NOMO-1 treated with DMSO at 0.1 percent for 48 hours (cell line): ENCODE measurements around the gene SIN3A.
"Not testable (repeated sequence)": the region's sequence is repeated elsewhere in the genome, so short reads cannot be mapped to it uniquely, and the experiment has no call there.

Source experiments
- DNase-seq: peaks from one replicate; lab custom pipeline; 2025; ENCODE audit not compliant: unreplicated experiment; lab: John Stamatoyannopoulos, UW

Gene SIN3A

DNA sequence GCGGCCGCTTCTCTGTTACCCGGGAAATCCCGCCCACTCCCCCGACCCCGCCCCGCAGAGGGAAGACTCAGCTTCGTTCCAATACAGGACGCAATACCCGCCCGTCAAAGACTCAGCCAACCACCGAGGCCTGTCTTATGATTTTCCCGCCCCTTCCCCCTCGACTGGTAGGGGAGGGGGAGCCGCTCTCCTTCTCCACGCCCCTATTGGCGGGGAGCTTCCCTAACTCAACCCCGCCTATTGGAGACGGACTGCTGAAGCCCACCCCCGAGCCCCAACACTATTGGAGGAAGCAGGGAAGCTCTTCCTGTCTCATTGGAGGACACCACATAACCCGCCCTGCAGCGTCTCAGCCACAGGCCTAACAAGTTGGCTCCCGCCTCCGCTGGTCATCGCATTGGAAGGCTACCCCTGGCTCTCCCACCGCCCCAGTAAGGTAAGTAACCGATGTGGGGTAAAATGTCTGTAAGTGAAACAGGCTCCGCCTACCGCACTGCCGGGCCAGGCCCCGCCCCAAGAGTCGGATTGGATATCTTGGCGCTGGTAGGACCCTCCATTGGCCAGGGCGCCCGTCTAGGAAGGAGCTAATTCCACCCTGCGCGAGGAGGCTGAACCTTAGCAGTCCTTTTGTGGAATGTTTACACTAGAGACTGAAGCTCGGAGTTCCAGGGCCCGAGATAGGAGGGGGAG lies at the start of gene SIN3A:
Gene SIN3A, minus strand, starts transcription at position 17 of the 690 bp plus-strand sequence. CDS start 21,315 bp downstream, outside the sequence.
- DNase-seq, result peak; percentile 100

DNA sequence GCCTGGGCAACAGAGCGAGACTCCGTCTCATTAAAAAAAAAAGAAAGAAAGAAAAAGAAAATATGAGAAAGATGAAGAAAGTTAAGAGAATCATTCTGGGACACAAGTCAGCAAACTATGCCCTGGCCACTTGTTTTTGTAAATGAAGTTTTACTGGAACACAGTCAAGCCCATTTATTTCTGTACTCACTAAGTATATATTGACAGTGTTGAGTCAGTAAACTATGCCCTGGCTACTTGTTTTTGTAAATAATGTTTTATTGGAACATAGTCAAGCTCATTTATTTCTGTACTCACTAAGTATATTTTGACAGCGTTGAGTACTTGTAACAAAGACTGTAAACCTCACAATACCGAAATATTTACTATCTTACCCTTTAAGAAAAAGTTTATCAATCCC lies 42.2 kb upstream of the SIN3A start:
- no peak for DNase-seq

DNA sequence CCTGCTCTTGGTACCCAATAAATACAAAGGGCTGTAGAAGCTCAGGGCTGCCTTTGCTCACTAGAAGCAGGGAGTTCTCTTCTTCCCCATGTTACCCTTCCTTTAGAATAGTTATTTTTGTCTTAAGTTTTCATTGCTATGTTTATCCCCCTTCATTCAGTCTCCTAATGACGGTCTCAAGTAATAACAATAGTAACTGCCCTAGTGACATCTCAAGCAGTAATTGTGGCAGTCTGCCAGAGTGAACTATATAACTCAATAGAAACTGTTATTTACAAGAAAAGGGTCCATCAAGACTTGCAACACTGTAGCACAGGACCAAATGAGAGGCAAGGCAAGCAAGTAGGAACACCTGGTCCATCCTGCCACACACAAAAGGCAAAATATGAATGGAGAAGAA lies 32.5 kb upstream of the SIN3A start:
- DNase-seq, result no peak

DNA sequence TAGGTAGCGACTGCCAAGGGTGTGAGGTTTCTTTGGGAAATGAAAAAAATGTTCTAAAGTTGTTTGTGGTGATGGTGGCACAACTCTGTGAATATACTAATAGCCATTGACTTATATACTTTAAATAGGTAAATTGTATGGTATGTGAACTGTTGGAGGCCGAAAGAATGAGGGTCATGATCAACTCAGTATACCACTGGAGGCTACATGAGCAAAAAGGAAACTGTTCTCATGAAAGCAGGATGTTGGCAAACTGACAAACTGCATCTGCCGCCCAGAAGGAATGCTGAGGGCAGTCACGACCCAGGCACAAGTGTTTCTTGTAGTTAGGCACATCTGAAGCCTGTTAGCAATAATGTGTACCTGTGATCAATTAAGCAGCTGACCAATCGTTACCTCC lies 32.1 kb upstream of the SIN3A start:
- not testable (repeated sequence) for DNase-seq

DNA sequence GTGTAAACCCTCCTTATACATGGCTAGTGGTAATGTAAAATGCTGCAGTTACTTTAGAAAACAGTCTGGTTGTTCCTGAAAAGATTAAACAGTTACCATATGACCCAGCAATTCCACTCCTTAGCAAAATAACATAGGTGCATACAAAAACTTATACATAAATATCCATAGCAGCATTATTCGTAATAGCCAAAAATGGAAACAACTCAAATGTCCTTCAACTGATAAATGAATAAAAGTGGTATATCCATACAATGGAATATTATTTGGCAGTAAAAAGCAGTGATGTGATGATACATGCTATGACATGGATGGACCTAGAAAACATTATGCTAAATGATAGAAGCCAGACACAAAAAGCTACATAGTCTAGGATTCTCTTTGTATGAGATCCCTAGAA lies 31.6 kb upstream of the SIN3A start:
- DNase-seq, result no peak

DNA sequence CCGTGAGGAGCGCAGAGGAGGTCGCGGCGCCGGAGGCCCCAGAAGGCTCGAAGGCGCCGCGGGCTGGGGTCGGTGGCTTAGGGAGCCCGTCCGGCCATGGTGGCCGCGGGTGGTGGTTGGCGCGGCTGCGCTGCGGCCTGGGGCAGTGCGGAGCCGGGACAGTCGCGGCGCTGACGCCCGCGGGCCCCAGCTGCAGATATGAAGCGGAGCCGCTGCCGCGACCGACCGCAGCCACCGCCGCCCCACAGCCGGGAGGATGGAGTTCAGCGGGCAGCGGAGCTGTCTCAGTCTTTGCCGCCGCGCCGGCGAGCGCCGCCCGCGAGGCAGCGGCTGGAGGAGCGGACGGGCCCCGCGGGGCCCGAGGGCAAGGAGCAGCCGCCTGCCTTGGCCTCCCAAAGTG lies 29.0 kb upstream of the SIN3A start:
- DNase-seq, result not testable (repeated sequence)

DNA sequence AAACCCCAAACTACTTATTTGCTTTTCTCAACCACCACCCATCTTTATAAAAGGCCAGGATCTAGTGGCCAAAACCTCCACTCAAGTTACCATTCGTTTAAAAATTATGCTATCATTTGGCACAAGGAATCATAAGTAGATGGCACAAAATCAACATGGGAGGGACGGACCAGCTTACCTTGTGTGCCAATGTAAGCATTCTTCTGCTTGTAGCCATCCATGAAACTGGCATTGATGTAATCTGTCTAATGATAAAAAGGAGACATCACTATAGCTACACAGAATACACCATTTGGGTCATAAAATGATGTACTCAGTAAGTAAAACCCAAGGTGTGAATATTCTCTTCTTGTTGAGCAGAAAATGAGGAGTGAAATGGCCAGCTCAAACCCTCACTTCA lies 28.2 kb upstream of the SIN3A start:
- DNase-seq, result no peak

DNA sequence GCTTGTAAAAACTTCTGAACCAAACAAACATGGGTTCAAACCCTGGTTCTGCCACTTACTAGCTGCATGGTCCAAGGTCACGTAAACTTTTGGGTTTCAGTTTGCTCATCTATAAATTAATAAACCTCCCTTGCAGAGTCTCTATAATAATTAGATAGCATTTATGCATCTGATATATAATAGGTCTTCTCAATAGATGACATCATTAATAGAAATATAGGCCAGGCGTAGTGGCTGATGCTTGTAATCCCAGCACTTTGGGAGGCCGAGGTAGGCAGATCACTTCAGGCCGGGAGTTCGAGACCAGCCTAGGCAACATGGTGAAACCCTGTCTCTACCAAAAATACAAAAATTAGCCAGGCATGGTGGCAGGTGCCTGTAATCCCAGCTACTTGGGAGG lies 25.6 kb upstream of the SIN3A start:
- not testable (repeated sequence) for DNase-seq

DNA sequence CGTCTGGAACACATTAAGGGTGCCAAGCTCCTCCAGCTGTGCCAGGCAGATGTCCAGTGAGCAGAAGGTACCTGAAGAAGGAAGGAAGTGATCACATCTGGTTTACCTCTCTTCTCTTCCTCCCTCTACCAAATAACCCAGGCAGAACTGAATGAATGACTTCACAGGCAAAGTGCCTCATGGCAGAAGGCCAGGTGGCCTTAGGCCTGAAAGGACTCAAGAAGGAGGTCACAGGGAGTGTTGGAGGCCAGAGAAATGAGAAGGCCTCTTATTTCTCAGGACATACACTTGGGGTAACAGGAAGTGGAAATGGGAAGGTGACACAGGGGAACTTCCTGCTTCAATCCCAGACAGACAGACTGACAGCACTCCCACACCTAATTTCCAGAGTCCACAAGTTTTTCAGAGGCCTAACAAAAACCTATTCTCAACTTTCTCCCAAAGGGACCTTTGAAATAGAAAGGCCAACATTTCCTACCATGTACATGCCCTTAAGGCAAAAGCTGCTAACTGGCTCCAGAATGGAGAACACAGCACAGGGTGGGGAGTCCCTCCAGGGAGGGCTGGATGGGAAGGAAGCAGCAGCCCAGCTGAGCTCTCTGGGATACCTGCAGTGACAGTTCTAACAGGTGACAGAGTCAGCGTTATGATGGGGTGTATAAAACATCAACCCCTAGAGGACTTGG lies 17.6 kb upstream of the SIN3A start:
- DNase-seq, result no peak

DNA sequence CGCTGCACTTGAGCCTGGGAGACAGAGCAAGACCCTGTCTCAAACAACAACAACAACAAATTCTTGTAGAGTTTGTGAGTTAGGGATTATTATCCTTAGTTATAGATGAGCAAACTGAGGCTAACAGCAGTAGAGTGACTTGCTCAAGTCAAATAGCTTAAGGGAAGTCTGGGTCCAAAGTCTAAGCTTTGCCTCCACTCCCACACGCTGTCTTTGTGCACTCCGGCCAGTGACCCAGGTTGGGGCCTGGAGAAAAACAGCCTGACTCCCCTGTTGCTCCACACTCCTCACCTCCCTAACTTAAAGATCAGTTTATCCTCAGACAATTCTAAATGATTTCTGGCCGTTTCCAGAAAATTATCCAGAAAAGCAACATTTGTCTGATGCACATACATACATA lies 9.2 kb upstream of the SIN3A start:
- DNase-seq, result no peak

DNA sequence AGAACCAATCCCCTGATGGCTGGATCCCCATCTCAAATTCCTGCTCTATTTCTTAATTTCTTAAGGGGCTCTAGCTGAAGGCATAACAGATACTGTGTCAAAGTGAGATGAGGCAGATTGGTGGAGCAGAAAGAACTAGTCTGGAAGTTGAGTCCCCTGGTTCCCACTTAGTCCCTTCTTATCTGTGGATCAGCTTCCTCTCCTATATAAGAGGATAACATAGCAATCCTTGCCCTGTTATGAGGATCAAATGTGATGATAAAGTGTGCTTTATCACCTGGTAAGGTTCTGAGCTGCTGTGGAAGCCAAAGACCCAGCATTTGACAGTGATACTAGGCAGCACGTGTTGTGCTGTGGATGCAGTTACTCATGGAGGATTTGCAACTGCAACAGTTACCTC lies 8.1 kb upstream of the SIN3A start:
- DNase-seq, result no peak

DNA sequence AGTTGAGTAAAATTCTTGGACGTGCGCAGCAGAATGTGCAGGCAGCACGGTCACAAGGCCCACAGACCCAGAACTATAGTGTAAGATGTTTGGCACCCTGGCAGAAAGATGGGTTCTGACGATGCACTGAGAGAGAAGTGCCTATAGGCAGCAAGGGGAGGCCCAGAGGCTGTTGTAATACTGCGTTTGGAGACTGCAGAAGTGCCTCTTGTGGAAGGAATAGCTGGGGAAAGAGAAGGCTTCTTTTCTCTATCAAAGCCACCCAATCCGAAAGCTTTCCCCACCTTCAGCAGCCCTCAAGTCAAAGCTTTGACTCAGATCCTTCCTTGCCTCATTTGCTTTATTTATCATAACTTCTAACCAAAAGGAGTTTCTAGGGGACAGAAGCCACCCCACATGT lies 5.2 kb upstream of the SIN3A start:
- peak; percentile 15 for DNase-seq

DNA sequence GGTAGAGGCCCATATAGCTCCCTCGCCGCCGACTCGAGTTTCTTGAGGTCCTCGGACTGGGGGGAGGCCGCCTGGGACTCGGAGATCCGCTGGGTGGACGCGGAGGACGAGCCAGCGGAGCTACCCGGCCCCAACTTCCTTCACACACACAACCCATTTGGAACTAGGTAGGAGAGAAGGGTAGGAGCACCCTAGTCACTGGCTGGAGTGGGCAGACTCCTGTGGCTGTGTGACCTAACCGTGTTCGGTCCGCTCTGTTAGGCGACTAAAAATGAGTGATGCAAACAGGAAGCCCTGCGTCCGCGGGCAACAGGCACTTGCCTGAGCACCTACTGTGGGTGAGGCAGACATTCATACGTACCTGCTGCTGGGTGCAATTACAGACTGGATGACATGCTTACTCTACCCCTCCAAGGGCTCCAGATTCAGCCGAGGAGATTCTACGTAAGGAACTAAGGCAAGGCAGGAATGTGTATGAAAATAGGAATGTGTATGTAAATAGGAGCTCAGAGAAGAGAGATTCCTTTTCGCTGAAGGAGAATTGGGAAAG lies 4.6 kb upstream of the SIN3A start:
- DNase-seq, result peak; percentile 47

DNA sequence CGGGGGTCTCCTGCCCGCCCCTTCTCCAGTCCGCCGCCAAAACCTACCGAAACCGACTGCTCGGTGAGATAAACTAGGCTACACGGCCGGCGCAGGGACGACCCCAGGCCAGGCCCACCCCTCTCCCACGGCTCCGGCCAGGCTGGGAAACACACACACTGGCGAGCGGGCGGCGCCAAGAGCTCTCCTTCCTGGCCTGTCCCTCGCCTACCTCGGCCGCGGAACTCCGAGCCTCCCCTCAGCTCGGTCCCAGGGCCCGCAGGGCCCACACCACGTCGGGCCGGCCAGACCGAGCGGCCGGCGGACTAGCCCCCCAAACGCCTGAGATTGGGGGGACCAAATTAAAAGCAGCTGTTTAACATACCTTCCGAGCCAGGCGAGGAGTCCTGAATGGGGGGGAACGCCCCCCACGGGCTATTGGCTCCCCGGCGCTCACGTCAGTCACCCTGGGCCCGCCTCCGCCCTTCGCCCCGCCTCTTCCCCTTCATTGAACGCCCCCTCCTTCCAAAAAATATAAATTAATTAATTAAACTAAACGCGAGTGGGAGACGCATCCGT lies 4.0 kb upstream of the SIN3A start:
- DNase-seq, result peak; percentile 76

DNA sequence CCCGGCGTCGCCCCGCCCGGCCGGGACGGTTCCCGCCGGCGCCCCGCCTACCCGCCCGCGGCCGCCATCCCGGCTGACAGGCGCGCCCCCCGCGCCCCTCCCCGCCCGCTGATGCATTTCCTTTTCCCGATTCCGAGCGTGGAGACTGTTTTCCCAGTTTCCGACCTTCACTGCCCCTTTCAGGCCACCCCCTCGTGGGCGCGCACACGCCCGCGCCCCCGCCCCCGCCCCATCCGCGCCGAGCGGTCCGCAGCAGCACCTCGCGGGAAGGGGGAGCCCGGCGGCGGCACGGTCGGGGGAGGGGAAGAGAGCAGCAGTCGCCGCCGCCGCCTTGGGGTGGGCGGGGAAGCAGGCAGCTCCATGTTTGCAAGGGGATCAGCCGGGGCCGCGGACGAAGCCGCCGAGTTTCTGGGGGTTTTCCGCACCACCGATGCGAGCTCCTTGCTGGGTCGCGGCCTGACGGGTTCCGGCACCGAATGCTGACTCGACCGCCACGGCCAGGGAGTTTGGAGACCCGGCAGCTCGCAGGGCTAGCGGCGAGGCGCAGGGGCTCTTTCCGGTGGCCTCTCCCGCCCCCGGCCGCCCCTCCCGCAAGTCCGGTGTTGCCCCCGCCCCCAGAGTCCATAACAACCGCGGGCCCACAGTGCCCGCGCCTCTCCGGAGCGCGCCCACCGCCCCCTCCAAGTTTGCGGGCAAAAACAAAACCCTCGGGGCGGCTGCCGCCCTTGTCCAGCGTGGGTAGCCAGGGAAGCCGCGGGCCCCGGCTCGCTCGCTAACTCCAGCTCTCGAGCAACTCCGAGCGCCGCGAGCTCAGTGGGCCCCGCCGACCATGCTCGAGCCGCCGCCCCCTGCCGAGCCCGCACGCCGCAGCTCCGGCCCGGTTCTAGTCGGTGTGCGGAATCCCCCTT lies 3.2 kb upstream of the SIN3A start:
- DNase-seq, result peak; percentile 65

DNA sequence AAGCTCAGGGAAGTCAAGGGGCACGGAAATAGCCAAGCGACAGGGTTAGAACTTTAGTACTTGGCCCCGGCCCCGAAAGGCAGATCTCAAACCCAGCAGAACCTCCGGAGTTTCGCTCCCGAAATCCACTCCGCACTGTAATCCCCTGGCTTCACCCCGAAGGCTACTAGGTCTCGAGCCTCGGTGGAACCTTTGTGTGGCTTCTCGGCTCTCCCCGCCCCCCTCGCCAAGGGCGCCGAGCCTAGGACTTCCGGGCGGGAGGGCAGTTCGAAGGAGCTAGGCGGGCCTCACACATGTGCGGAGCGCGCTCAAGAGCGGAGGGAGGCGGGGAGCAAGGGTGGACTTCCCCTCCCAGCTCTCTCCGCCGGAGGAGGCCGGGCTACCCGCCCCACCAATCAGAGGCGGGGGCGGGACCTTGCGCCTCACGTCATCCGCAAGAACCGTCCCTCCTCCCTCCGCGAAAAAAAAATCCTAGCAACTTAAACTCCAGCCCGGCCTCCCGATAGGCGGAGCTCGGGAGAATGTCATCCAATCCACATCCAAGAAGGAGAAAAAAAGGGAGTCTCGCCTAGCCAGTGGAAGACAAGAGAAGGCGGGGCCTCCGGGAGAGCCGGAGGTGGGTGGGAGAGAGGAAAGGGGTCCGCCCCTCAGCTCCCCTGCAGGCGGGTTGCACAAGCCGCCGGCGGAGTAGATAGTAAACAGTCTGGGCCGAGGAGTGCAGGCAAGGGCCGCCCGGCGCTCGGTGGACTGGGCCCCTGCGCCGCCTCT lies 2.4 kb upstream of the SIN3A start:
- DNase-seq, result peak; percentile 100

DNA sequence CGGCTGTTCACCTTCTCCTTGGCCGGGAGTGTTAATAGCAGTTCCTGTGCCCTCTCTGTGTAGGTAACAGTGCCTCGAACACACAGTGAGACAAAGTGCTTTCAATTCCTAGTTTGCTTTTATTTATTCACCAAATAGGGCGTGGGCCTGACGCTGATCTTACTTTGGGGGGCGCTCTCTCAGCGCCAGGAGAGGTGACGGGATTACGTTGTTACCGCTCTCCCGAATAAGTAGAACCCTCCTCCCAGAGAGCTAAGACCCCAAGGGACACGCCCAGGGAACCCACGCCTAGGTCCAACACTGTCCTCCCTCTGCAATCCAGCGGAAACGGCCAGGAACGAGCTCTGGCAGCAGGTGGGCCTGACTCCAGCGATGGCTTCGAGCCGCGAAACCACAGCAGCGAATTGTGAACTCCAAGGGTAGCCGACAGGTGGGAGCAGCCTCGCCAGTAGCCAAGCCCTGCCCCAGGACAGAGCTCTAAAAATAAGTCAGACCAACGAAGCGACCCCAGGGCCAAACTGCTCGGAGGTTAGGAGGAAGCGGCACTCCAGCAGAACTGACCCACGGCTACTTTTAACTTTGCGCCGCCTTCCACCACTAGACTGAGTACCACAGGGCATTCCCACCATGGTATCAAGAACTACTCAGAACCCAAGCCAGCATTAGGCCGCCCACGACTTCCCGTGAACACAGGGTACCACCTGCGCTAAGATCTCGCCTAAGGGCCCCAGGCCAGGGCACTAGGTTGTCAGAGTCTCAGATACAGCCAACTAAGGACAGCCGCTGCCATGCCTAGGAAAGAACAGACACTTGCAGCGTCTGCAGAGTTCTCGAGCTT lies 1.6 kb upstream of the SIN3A start:
- peak; percentile 53 for DNase-seq

DNA sequence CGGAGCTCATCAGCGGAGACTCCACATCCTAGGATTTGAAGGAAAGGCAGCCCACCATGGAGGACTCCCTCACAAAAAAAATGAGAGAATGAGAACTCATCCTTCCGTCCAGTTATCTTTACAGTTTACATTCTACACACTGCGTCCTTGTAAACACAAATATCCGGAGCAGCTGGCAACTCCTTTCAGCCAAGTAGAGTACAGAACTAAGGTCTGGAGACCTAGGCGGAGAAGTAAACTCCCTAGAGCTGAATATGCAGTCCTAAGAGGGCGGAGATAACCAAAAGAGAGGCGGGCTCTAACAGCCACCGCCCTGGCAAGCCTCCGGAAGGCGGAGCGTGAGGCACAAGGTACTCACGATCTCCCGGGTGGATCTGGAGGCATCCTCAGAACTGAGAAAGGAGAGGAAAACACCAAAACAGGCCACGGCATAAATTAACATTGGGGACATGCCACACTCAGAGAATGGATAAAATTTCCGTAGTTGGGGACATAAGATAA lies 924 bp upstream of the SIN3A start:
- DNase-seq, result peak; percentile 83

DNA sequence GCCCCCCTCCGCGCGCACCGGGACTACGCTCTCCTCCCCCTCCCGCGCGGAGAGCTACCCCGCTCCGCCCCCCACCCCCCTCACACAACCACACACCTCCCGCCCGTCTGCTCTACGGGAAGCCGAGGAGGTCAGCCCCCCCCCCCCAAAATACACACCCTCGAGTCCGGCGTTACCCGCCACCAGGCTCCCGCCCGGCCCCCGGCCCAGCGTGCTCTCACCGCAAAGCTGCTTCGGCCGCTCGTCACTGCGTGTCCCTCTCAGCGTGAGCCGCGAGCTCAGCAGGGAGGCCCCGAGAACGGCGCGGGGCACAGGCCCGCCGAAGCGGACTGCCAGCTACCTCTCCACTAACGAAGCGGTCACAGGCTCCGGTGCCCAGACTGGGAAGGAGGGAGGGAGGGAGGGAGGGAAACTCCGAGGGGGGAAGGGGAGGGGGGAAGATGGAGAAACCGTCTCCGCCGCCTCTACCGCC lies 252 bp downstream of the SIN3A start:
- DNase-seq, result no peak
